Keratinocyte (primary cell): ENCODE data around the gene SLC44A1. TPM values are rescaled to one million over a fixed set of nuclear protein-coding genes. Genes with fewer than 3 reads are reported as not detected.

ENCODE experiments used
- DNase-seq: peaks from one replicate; pipeline ENCODE4 v3.0.0-alpha.2; 2011; ENCODE audit warnings: low read depth, missing footprints, low spot score
- FAIRE-seq: peaks from 2 replicates; lab custom pipeline; 2011; peaks lifted over from hg19 to GRCh38; lab: Jason Lieb, UNC
- H2AFZ ChIP-seq: 2 replicates; pipeline ENCODE4 v1.6.0; 2012; ENCODE audit warnings: low read length, control low read depth, inconsistent platforms; ENCODE audit not compliant: control insufficient read depth
- H3K27ac ChIP-seq: 2 replicates; pipeline ENCODE4 v1.5.1; 2011; ENCODE audit warnings: low read length; ENCODE audit not compliant: control insufficient read depth, insufficient read depth
- H3K27me3 ChIP-seq: 3 replicates; pipeline ENCODE4 v1.6.0; 2011; ENCODE audit warnings: low read length; ENCODE audit not compliant: control insufficient read depth, insufficient read depth; ENCODE audit errors: extremely low read depth
- H3K36me3 ChIP-seq, 2 experiments: 2 replicates in 1 of 2; 3 replicates in 1 of 2; pipeline ENCODE4 v1.5.1; 2011; ENCODE audit warnings: low read length in 2 of 2, mild to moderate bottlenecking in 1 of 2; ENCODE audit not compliant: control insufficient read depth in 2 of 2, insufficient read depth in 2 of 2; ENCODE audit errors: extremely low read depth in 1 of 2
- H3K4me1 ChIP-seq: 3 replicates; pipeline ENCODE4 v1.5.1; 2011; ENCODE audit warnings: low read length; ENCODE audit not compliant: control insufficient read depth, insufficient read depth; ENCODE audit errors: extremely low read depth
- H3K4me2 ChIP-seq: 3 replicates; pipeline ENCODE4 v1.6.0; 2011; ENCODE audit warnings: low read depth, low read length; ENCODE audit not compliant: control insufficient read depth, insufficient read depth; ENCODE audit errors: extremely low read depth
- H3K4me3 ChIP-seq, 3 experiments: fragments of 200-600 bp in 1 of 3; sonication (generic) in 1 of 3; 2 replicates in 2 of 3; 3 replicates in 1 of 3; pipeline ENCODE4 v1.5.1; 2011 to 2016; ENCODE audit warnings: low read length in 3 of 3, mild to moderate bottlenecking in 3 of 3, control low read depth in 2 of 3, inconsistent platforms in 1 of 3, low read depth in 1 of 3, mixed read lengths in 1 of 3, mixed run types in 1 of 3, moderate library complexity in 1 of 3; ENCODE audit not compliant: control insufficient read depth in 2 of 3, insufficient read depth in 2 of 3; ENCODE audit errors: extremely low read depth in 1 of 3
- H3K79me2 ChIP-seq: 2 replicates; pipeline ENCODE4 v1.6.0; 2012; ENCODE audit warnings: low read length; ENCODE audit not compliant: control insufficient read depth, insufficient read depth
- H3K9ac ChIP-seq: 3 replicates; pipeline ENCODE4 v1.6.0; 2011; ENCODE audit warnings: low read length; ENCODE audit not compliant: control insufficient read depth, insufficient read depth; ENCODE audit errors: extremely low read depth
- H3K9me1 ChIP-seq: 3 replicates; pipeline ENCODE4 v1.6.0; 2011; ENCODE audit warnings: low read length; ENCODE audit not compliant: control insufficient read depth, insufficient read depth; ENCODE audit errors: extremely low read depth
- H3K9me3 ChIP-seq: 2 replicates; pipeline ENCODE4 v1.5.1; 2012; ENCODE audit warnings: low read depth, low read length; ENCODE audit not compliant: control insufficient read depth
- H4K20me1 ChIP-seq: 3 replicates; pipeline ENCODE4 v1.6.0; 2011; ENCODE audit warnings: low read length; ENCODE audit not compliant: control insufficient read depth, insufficient read depth; ENCODE audit errors: extremely low read depth
- CTCF ChIP-seq, 3 experiments: IDR thresholded peaks in 1 of 3; conservative IDR thresholded peaks in 1 of 3; optimal IDR thresholded peaks in 1 of 3; 2 replicates in 2 of 3; 3 replicates in 1 of 3; pipeline versions ENCODE3 to v1.5.1; 2011; ENCODE audit warnings: low read length in 3 of 3, mild to moderate bottlenecking in 3 of 3, moderate library complexity in 2 of 3, control low read depth in 1 of 3, inconsistent platforms in 1 of 3; ENCODE audit not compliant: insufficient read depth in 2 of 3; ENCODE audit errors: extremely low read depth in 1 of 3
- EZH2 ChIP-seq: IDR thresholded peaks from one replicate; pipeline ENCODE4 v1.6.1; 2012; ENCODE audit warnings: inconsistent platforms, mild to moderate bottlenecking, low read length, moderate library complexity
- dilution Hi-C: fragments of 300-500 bp; cut with MboI; formaldehyde crosslinking; loops from one replicate; pipeline ENCODE4 v1.7.0; 2020; ENCODE audit warnings: low sequenced_read_pairs; ENCODE audit not compliant: extremely low pct_ligation_motif_present
- polyA plus RNA-seq, 5 experiments: library from polyadenylated mRNA; depleted of rRNA in 3 of 5; stranded (reverse) in 3 of 5; stranded (forward) in 1 of 5; unstranded in 1 of 5; fragments of >200 nt; gene quantifications; 1 replicate in 1 of 5; 2 replicates in 3 of 5; 3 replicates in 1 of 5; pipeline versions ENCODE4 v1.2.1 to v1.2.3, GENCODE V29; 2011 to 2012; ENCODE audit warnings: missing spikeins in 2 of 5, low read depth in 1 of 5, low replicate concordance in 1 of 5

The SLC44A1 gene
- polyA plus RNA-seq, 1 donor (not counting 4 experiments of a cell fraction or from before 2014, with no cell fraction given) = 22.9 TPM

GRCh38 chr9:105425816-105426433 lies 181.5 kb downstream of the SLC44A1 start:
- H3K36me3 ChIP-seq = no peaks in the 10 kb centered on the region
- no peaks in the 10 kb centered on the region for H3K4me1 ChIP-seq
- H3K79me2 ChIP-seq = no peaks in the 10 kb centered on the region
- no peak overlapping the region for H3K27ac ChIP-seq
- dilution Hi-C loops = no loop called here
- no peak overlapping the region for H3K4me2 ChIP-seq
- H3K9me1 ChIP-seq = no peaks in the 10 kb centered on the region
- peak in 2 of 3 experiments; percentile 29 to 38 for TF ChIP-seq CTCF (optimal IDR thresholded peaks at IDR 0.05 in 1 of 3, IDR thresholded peaks at IDR 0.05 in 1 of 3, conservative IDR thresholded peaks at IDR 0.05 in 1 of 3; ENCODE audit: extremely low read depth in 1 of 3, insufficient read depth in 2 of 3, low read length in 3 of 3)
- no peak for TF ChIP-seq EZH2
- H4K20me1 ChIP-seq = no peaks in the 10 kb centered on the region
- no peaks in the 10 kb centered on the region for H3K9me3 ChIP-seq
- FAIRE-seq = no peak
- no peak overlapping the region for H2AFZ ChIP-seq
- no peak overlapping the region for H3K4me3 ChIP-seq
- DNase-seq = no peak
- no peak overlapping the region for H3K9ac ChIP-seq
- H3K27me3 ChIP-seq = no peaks in the 10 kb centered on the region

- Histone ChIP-seq H3K9me3 (no peaks in the 10 kb centered on the region), H3K9ac (no peak overlapping the region), H3K4me3 (no peak overlapping the region), H3K36me3 (no peaks in the 10 kb centered on the region), H3K4me1 (no peaks in the 10 kb centered on the region), H3K4me2 (no peak overlapping the region), H3K27ac (no peak overlapping the region), H4K20me1 (no peaks in the 10 kb centered on the region), H3K27me3 (no peaks in the 10 kb centered on the region), H3K79me2 (no peaks in the 10 kb centered on the region), H2AFZ (no peak overlapping the region), H3K9me1 (no peaks in the 10 kb centered on the region)
- no peak for DNase-seq
- TF ChIP-seq EZH2 = no peak
- TF ChIP-seq CTCF (optimal IDR thresholded peaks at IDR 0.05 in 1 of 3, IDR thresholded peaks at IDR 0.05 in 1 of 3, conservative IDR thresholded peaks at IDR 0.05 in 1 of 3; ENCODE audit: extremely low read depth in 1 of 3, insufficient read depth in 2 of 3, low read length in 3 of 3) = no peak
- FAIRE-seq = no peak
- dilution Hi-C loops = no loop called here
Measured at GRCh38 chr9:105426657-105427056, 182.2 kb downstream of the SLC44A1 start.
